Measurements from ENCODE around the gene RHBDF2.
"Not testable (repeated sequence)": the region's sequence is repeated elsewhere in the genome, so short reads cannot be mapped to it uniquely, and the experiment has no call there.

The RHBDF2 gene

GRCh38 chr17:76528156-76528527 lies 26.9 kb upstream of the RHBDF2 start:
- H3K4me3 ChIP-seq (ENCODE audit: low read length): no peak overlapping the region
- no peak for DNase-seq (ENCODE audit: low read depth, low spot score)

GRCh38 chr17:76527430-76528111 lies 26.3 kb upstream of the RHBDF2 start:
- DNase-seq (ENCODE audit: low read depth, low spot score): no peak
- H3K4me3 ChIP-seq (ENCODE audit: low read length): no peak overlapping the region

- H3K4me3 ChIP-seq (ENCODE audit: low read length); DNase-seq (ENCODE audit: low read depth, low spot score): not testable (repeated sequence)
These were observed 25.8 kb upstream of the RHBDF2 start for GRCh38 chr17:76527016-76527415.

GRCh38 chr17:76525513-76525833 lies 24.2 kb upstream of the RHBDF2 start:
- H3K4me3 ChIP-seq (ENCODE audit: low read length); DNase-seq (ENCODE audit: low read depth, low spot score): not testable (repeated sequence)

GRCh38 chr17:76524598-76525512 lies 23.6 kb upstream of the RHBDF2 start:
- DNase-seq (ENCODE audit: low read depth, low spot score): no peak
- H3K4me3 ChIP-seq (ENCODE audit: low read length): no peak overlapping the region

GRCh38 chr17:76523084-76524037 lies 22.1 kb upstream of the RHBDF2 start:
- H3K4me3 ChIP-seq (ENCODE audit: low read length): no peak overlapping the region
- no peak for DNase-seq (ENCODE audit: low read depth, low spot score)

- not testable (repeated sequence) for DNase-seq (ENCODE audit: low read depth, low spot score); H3K4me3 ChIP-seq (ENCODE audit: low read length)
These were observed 20.5 kb upstream of the RHBDF2 start for GRCh38 chr17:76521683-76522082.

GRCh38 chr17:76521262-76521661 lies 20.0 kb upstream of the RHBDF2 start:
- DNase-seq (ENCODE audit: low read depth, low spot score): no peak
- H3K4me3 ChIP-seq (ENCODE audit: low read length): no peak overlapping the region

GRCh38 chr17:76519048-76519966 lies 18.1 kb upstream of the RHBDF2 start:
- no peak for DNase-seq (ENCODE audit: low read depth, low spot score)

GRCh38 chr17:76517638-76518038 lies 16.4 kb upstream of the RHBDF2 start:
- H3K4me3 ChIP-seq (ENCODE audit: low read length): no peak overlapping the region
- DNase-seq (ENCODE audit: low read depth, low spot score): no peak

More at GRCh38 chr17:76519048-76519966, 18.1 kb upstream of the RHBDF2 start:
- no peak overlapping the region for H3K4me3 ChIP-seq (ENCODE audit: low read length)

GRCh38 chr17:76515274-76515949 lies 14.2 kb upstream of the RHBDF2 start:
- DNase-seq (ENCODE audit: low read depth, low spot score): no peak
- H3K4me3 ChIP-seq (ENCODE audit: low read length): no peak overlapping the region

- not testable (repeated sequence) for H3K4me3 ChIP-seq (ENCODE audit: low read length); DNase-seq (ENCODE audit: low read depth, low spot score)
These were observed 13.1 kb upstream of the RHBDF2 start for GRCh38 chr17:76514355-76514754.

GRCh38 chr17:76513306-76513692 lies 12.1 kb upstream of the RHBDF2 start:
- H3K4me3 ChIP-seq (ENCODE audit: low read length): no peak overlapping the region
- DNase-seq (ENCODE audit: low read depth, low spot score): no peak

- DNase-seq (ENCODE audit: low read depth, low spot score): no peak
- no peak overlapping the region for H3K4me3 ChIP-seq (ENCODE audit: low read length)
These were observed 11.4 kb upstream of the RHBDF2 start for GRCh38 chr17:76512366-76513305.

- no peak overlapping the region for H3K4me3 ChIP-seq (ENCODE audit: low read length)
- no peak for DNase-seq (ENCODE audit: low read depth, low spot score)
These were observed 10.6 kb upstream of the RHBDF2 start for GRCh38 chr17:76511668-76512365.

- DNase-seq (ENCODE audit: low read depth, low spot score): no peak
- H3K4me3 ChIP-seq (ENCODE audit: low read length): no peak overlapping the region
These were observed 9.6 kb upstream of the RHBDF2 start for GRCh38 chr17:76510831-76511244.

All from Jurkat, Clone E6-1 (cell line).